HepG2 (cell line): ENCODE measurements around the gene AP4M1. TPM values are rescaled to one million over a fixed set of nuclear protein-coding genes. Genes with fewer than 3 reads are reported as not detected.

Experiments used
- CBFB ChIP-seq: sonication (generic); formaldehyde crosslinking; IDR thresholded peaks from 2 replicates; pipeline ENCODE4 v1.4.0; 2020; ENCODE audit warnings: missing genetic modification reagents
- E2F2 ChIP-seq: sonication (generic); formaldehyde crosslinking; IDR thresholded peaks from 2 replicates; pipeline ENCODE4 v1.4.0; 2020; ENCODE audit warnings: missing genetic modification reagents, borderline replicate concordance
- ERF ChIP-seq: IDR thresholded peaks from 2 replicates; pipeline ENCODE4 v1.6.1; 2018; ENCODE audit warnings: missing biosample characterization, missing genetic modification reagents
- FLYWCH1 ChIP-seq: sonication (generic); formaldehyde crosslinking; IDR thresholded peaks from 2 replicates; pipeline ENCODE4 v1.8.1; 2023; ENCODE audit warnings: mild to moderate bottlenecking, missing genetic modification reagents
- HOXA3 ChIP-seq: sonication (generic); formaldehyde crosslinking; IDR thresholded peaks from 2 replicates; pipeline ENCODE4 v1.5.0; 2020; ENCODE audit warnings: missing genetic modification reagents
- ISL2 ChIP-seq: sonication (generic); formaldehyde crosslinking; IDR thresholded peaks from 2 replicates; pipeline ENCODE4 v1.5.0; 2020; ENCODE audit warnings: missing genetic modification reagents
- LCORL ChIP-seq, 2 experiments: fragments of 450-650 bp in 1 of 2; sonication (generic) in 1 of 2; formaldehyde crosslinking in 1 of 2; IDR thresholded peaks; 2 replicates each; pipeline versions ENCODE4 v1.5.0 to v1.6.1; 2017 to 2020; ENCODE audit warnings: antibody characterized with exemption in 1 of 2, missing genetic modification reagents in 1 of 2
- SIN3A ChIP-seq: IDR thresholded peaks from 2 replicates; pipeline ENCODE4 v1.6.1; 2011; ENCODE audit warnings: low read depth, mild to moderate bottlenecking, control low read depth, low read length, borderline replicate concordance
- THAP9 ChIP-seq: sonication (generic); formaldehyde crosslinking; IDR thresholded peaks from 2 replicates; pipeline ENCODE4; 2020; ENCODE audit warnings: missing genetic modification reagents, mild to moderate bottlenecking, borderline replicate concordance
- TOPORS ChIP-seq: sonication (generic); formaldehyde crosslinking; IDR thresholded peaks from 2 replicates; pipeline ENCODE4 v1.8.0; 2023; ENCODE audit warnings: mild to moderate bottlenecking, missing genetic modification reagents
- UBTF ChIP-seq: sonication (generic); formaldehyde crosslinking; IDR thresholded peaks from 2 replicates; pipeline ENCODE4 v1.4.0; 2020; ENCODE audit warnings: mild to moderate bottlenecking, missing genetic modification reagents
- ZFP91 ChIP-seq: sonication (generic); formaldehyde crosslinking; IDR thresholded peaks from 2 replicates; pipeline ENCODE4 v1.9.0; 2022; ENCODE audit warnings: missing genetic modification reagents, mild to moderate bottlenecking, borderline replicate concordance
- ZFY ChIP-seq: sonication (generic); formaldehyde crosslinking; IDR thresholded peaks from 2 replicates; pipeline ENCODE4 v1.4.0; 2020; ENCODE audit warnings: missing genetic modification reagents
- ZNF431 ChIP-seq: sonication (generic); formaldehyde crosslinking; IDR thresholded peaks from 2 replicates; pipeline ENCODE4 v1.9.0; 2022; ENCODE audit warnings: missing genetic modification reagents, low read depth, mild to moderate bottlenecking, borderline replicate concordance
- ZNF562 ChIP-seq: sonication (generic); formaldehyde crosslinking; IDR thresholded peaks from 2 replicates; pipeline ENCODE4 v1.8.0; 2022; ENCODE audit warnings: missing genetic modification reagents, borderline replicate concordance
- ZNF674 ChIP-seq: sonication (generic); formaldehyde crosslinking; IDR thresholded peaks from 2 replicates; pipeline ENCODE4 v1.5.0; 2020; ENCODE audit warnings: low read depth, mild to moderate bottlenecking, missing genetic modification reagents
- ZNF800 ChIP-seq: sonication (generic); formaldehyde crosslinking; IDR thresholded peaks from 2 replicates; pipeline ENCODE4 v1.4.0; 2020; ENCODE audit warnings: missing genetic modification reagents
- polyA plus RNA-seq, 8 experiments: library from polyadenylated mRNA; depleted of rRNA in 3 of 8; stranded (reverse) in 7 of 8; unstranded in 1 of 8; fragments of >200 nt; fragmentation: Illumina TruSeq in 4 of 8; extraction: Trizol in 4 of 8; gene quantifications; 2 replicates each; pipeline versions ENCODE4 v1.2.1 to v1.2.3, GENCODE V29; 2011 to 2016; ENCODE audit warnings: low read depth in 4 of 8, missing spikeins in 1 of 8, mixed read lengths in 1 of 8; ENCODE audit not compliant: insufficient read depth in 1 of 8
- total RNA-seq, 5 experiments: library from RNA; depleted of rRNA; stranded (reverse); fragments of >200 nt; fragmentation: Illumina TruSeq; extraction: Trizol; gene quantifications; 2 replicates each; pipeline ENCODE4 v1.2.3, GENCODE V29; 2016; ENCODE audit warnings: low read depth in 1 of 5

Gene AP4M1
- total and polyA plus RNA-seq, 2 of the 13 experiments (the other 11 are each of a cell fraction or from before 2014, with no cell fraction given), result 6.3 to 9.7 TPM

- TF ChIP-seq ERF (CRISPR knock-in tag) (peak; percentile 98), TOPORS (CRISPR knock-in tag) (no peak), FLYWCH1 (CRISPR knock-in tag) (peak; percentile 85; the same call in 1 of the 2 replicates), ISL2 (CRISPR knock-in tag) (peak; percentile 57), E2F2 (CRISPR knock-in tag) (0 out of 2 replicates have a peak, but pooled peaks have one; percentile 66), SIN3A (peak; percentile 78; the same call in 1 of the 2 replicates), ZFY (peak; percentile 98), CBFB (CRISPR knock-in tag) (peak; percentile 79; the same call in 1 of the 2 replicates), LCORL (IDR thresholded peaks at IDR 0.05) (no peak), LCORL (CRISPR knock-in tag; IDR thresholded peaks at IDR 0.05) (0 out of 2 replicates have a peak, but pooled peaks have one; percentile 31), UBTF (CRISPR knock-in tag) (peak; percentile 84), THAP9 (CRISPR knock-in tag) (0 out of 2 replicates have a peak, but pooled peaks have one; percentile 67), ZNF800 (CRISPR knock-in tag) (no peak), ZNF674 (CRISPR knock-in tag) (no peak), ZFP91 (CRISPR knock-in tag) (peak; percentile 97), ZNF562 (CRISPR knock-in tag) (no peak; the same call in 1 of the 2 replicates), ZNF431 (CRISPR knock-in tag) (peak; percentile 94; the same call in 1 of the 2 replicates), HOXA3 (CRISPR knock-in tag) (peak; percentile 92)
Observed at GRCh38 chr7:100088621-100089457, 12.6 kb upstream of the AP4M1 start, which contains the start of gene COPS6 (continued).
